ENCODE measurements around the gene RGS1.

GRCh38 chr1:192601567-192601966 is 26.0 kb downstream of the RGS1 start:
- no peak for TF ChIP-seq CTCF (IDR thresholded peaks at IDR 0.05)
- no peak for TF ChIP-seq SIN3A (IDR thresholded peaks at IDR 0.05; ENCODE audit: borderline replicate concordance, insufficient read depth, low read depth, low read length)

Data from Panc1 (cell line).